ENCODE data around the gene PKNOX1. TPM values are rescaled to one million over a fixed set of nuclear protein-coding genes. Genes with fewer than 3 reads are reported as not detected.
"Not testable (repeated sequence)": the region's sequence is repeated elsewhere in the genome, so short reads cannot be mapped to it uniquely, and the experiment has no call there.

Gene PKNOX1, protein sequence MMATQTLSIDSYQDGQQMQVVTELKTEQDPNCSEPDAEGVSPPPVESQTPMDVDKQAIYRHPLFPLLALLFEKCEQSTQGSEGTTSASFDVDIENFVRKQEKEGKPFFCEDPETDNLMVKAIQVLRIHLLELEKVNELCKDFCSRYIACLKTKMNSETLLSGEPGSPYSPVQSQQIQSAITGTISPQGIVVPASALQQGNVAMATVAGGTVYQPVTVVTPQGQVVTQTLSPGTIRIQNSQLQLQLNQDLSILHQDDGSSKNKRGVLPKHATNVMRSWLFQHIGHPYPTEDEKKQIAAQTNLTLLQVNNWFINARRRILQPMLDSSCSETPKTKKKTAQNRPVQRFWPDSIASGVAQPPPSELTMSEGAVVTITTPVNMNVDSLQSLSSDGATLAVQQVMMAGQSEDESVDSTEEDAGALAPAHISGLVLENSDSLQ
- total RNA-seq (10 to 100 TPM; 22.1 to 38.8 TPM), polyA plus RNA-seq (ENCODE audit: insufficient read depth, low read depth, low replicate concordance) (82.5 TPM)
- long read RNA-seq, donor 1, full-length matches to known transcripts, result 7 of 12 reads
- long read RNA-seq, donor 1, partial matches to known transcripts, result 5 of 12 reads
- long read RNA-seq, donor 1, other reads (novel, unspliced or antisense), result 0 of 12 reads
- long read RNA-seq, donor 2, full-length matches to known transcripts, result 6 of 111 reads
- long read RNA-seq, donor 2, partial matches to known transcripts, result 70 of 111 reads
- long read RNA-seq, donor 2, other reads (novel, unspliced or antisense), result 35 of 111 reads

GRCh38 chr21:42973991-42974831 is at the start of gene PKNOX1:
PKNOX1 (plus strand) TSS chr21:42974562; CDS start chr21:43004382, 29,820 bp downstream.
- TF ChIP-seq CTCF (IDR thresholded peaks at IDR 0.05), result peak in 1 of 3 experiments; percentile 24
- peak; percentile 47 for TF ChIP-seq POLR2A (IDR thresholded peaks at IDR 0.05)
- WGBS, 2 donors, result 1% methylated on average over 84 of the region's 106 CpGs; no CpG with 5 or more reads in 1 of the 2 donors
- H3K27me3 ChIP-seq, result no peaks in the 10 kb centered on the region
- DNase-seq, result peak; percentile 99
- H3K27ac ChIP-seq, result peak within 1 kb of the TSS; percentile 98 to 100
- no peaks in the 10 kb centered on the region for H3K9me3 ChIP-seq
- peaks cover 11% of the 10 kb centered on the region for H3K4me1 ChIP-seq
- intact Hi-C loops (cut with DNase I; ENCODE audit: low total_unique reads), result no loop called here
- H3K36me3 ChIP-seq (ENCODE audit: low read depth, missing control alignments), result no peaks in the 10 kb centered on the region
- peak within 1 kb of the TSS; percentile 91 to 94 for H3K4me3 ChIP-seq

GRCh38 chr21:42925114-42925926 is 49.0 kb upstream of the PKNOX1 start, which contains the start of gene ERVH48-1:
ERVH48-1 (minus strand) TSS chr21:42925630; CDS start chr21:42919006, 6,624 bp downstream.
- Histone ChIP-seq H3K36me3 (ENCODE audit: low read depth, missing control alignments) (no peaks in the 10 kb centered on the region), H3K9me3 (no peaks in the 10 kb centered on the region), H3K4me3 (no peak within 1 kb of the TSS), H3K27me3 (no peaks in the 10 kb centered on the region), H3K4me1 (peaks cover 2% of the 10 kb centered on the region), H3K27ac (no peak within 1 kb of the TSS)
- TF ChIP-seq POLR2A (IDR thresholded peaks at IDR 0.05) (no peak), CTCF (IDR thresholded peaks at IDR 0.05) (no peak)
- no peak for DNase-seq
- intact Hi-C loops (cut with DNase I; ENCODE audit: low total_unique reads), result no loop called here
- WGBS, 2 donors, result 89 to 90% methylated on average over 21 to 29 of the region's 29 CpGs

- H3K9me3 ChIP-seq; H3K27me3 ChIP-seq; DNase-seq; H3K4me3 ChIP-seq; H3K36me3 ChIP-seq (ENCODE audit: low read depth, missing control alignments); H3K27ac ChIP-seq; H3K4me1 ChIP-seq; intact Hi-C loops (cut with DNase I; ENCODE audit: low total_unique reads): not testable (repeated sequence)
- WGBS, 2 donors, result 82 to 90% methylated on average over 23 of the region's 23 CpGs
These were observed 46.7 kb upstream of the PKNOX1 start for GRCh38 chr21:42927474-42928200.

DNA sequence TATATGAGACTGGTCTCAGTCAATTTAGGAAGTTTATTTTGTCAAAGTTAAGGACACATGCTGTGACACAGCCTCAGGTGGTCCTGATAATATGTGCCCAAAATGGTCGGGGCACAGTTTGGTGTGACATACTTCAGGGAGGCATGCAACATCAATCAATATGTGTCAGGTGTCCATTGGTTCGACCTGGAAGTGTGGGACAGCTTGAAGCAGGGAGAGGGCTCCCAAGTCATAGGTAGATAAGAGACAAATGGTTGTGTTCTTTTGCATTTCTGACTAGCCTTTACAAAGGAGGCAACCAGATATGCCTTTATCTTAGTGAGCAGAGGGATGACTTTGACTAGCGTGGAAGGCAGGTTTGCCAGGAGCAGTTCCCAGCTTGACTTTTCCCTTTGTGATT is 44.4 kb upstream of the PKNOX1 start:
- intact Hi-C loops (cut with DNase I; ENCODE audit: low total_unique reads), result no loop called here
- TF ChIP-seq POLR2A (IDR thresholded peaks at IDR 0.05) (no peak), CTCF (IDR thresholded peaks at IDR 0.05) (no peak)
- H3K4me3 ChIP-seq, result no peak overlapping the region
- 66 to 73% methylated on average over 3 of the region's 3 CpGs for WGBS, 2 donors
- no peaks in the 10 kb centered on the region for H3K4me1 ChIP-seq
- no peak overlapping the region for H3K27ac ChIP-seq
- H3K27me3 ChIP-seq, result no peaks in the 10 kb centered on the region
- H3K36me3 ChIP-seq (ENCODE audit: low read depth, missing control alignments), result no peaks in the 10 kb centered on the region
- no peak for DNase-seq
- no peaks in the 10 kb centered on the region for H3K9me3 ChIP-seq
